Measurements from ENCODE around the gene SYTL3. TPM values are rescaled to one million over a fixed set of nuclear protein-coding genes. Genes with fewer than 3 reads are reported as not detected.
A peak's percentile ranks its signal among the peaks of the same experiment; 100 is the strongest.

SYTL3 gene
- total RNA-seq, 1 experiment from 2014 or later, result 0.09 TPM

DNA sequence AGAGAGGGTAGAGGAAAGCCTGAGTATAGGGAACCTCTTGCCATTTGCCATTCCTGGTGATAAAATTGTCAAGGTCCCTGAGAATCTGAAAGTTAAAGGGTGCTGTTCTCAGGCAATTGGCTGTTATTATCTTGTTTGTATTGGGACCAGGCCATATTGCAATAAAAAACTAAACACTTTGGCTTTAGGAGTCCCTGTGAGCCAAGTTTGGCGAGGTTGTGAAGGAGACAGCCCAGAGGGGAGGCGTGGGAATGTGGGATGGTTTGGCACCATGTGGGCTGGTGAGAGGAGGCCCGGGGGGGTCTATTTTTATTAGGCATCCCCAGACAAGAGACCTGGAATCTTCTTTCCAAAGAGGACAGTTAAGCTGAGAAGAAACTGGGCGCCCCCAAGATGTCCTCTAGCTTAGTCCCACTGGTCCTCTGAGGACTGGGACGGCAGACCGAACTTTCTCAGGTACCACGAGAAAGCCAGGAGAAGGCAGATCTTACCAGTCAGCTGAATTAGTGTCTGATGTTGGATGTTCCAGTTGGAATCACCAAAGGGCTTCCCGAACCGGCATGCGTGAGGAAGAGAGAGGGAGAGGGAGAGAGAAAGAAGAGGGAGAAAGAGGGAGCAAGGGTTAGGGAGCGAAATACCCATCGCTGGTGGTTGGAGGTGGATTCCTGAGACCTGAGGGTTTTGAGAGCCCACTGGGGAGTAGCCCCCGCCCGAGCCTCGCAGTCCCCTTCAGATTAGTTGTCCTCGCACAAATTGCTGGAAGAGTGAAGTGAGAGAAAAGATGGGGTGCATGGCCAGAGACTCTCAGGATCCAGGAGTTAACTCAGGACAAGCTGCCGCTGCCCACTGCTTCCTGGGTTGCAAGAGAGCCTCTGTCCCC is 29.7 kb upstream of the SYTL3 start:
- H2BK20ac ChIP-seq (ENCODE audit: low read depth, low read length, poor library complexity, severe bottlenecking), result no peak overlapping the region
- H3K36me3 Mint-ChIP-seq (ENCODE audit: insufficient read depth in 1 of 3, low read depth in 3 of 3), result peaks cover 18 to 71% (median 52%) of the 10 kb centered on the region in 3 experiments
- no peaks in the 10 kb centered on the region for H4K20me1 ChIP-seq (ENCODE audit: control insufficient read depth, insufficient read depth, insufficient read length)
- no peaks in the 10 kb centered on the region for H3K79me2 ChIP-seq (ENCODE audit: insufficient read depth, low read length)
- no peak overlapping the region for H2AK5ac ChIP-seq (ENCODE audit: insufficient read length, low read length)
- H3K23me2 ChIP-seq (ENCODE audit: insufficient read length, low read depth, low read length, poor library complexity, severe bottlenecking), result no peaks in the 10 kb centered on the region
- no peaks in the 10 kb centered on the region; a peak in 2 of 4 replicates for H3K4me1 Mint-ChIP-seq
- no peak overlapping the region for H2BK120ac ChIP-seq (ENCODE audit: low read depth, low read length, poor library complexity, severe bottlenecking)
- no peaks in the 10 kb centered on the region for H3K27me3 ChIP-seq (ENCODE audit: insufficient read depth, low read length)
- H3K9ac ChIP-seq (ENCODE audit: extremely low read depth, insufficient read length, low read length), result no peak overlapping the region
- H3K27ac ChIP-seq (ENCODE audit: insufficient read length, low read depth, low read length), result no peak overlapping the region
- 0 out of 5 replicates have a peak, but pooled peaks cover 0 to 1% of the 10 kb centered on the region in 2 experiments for H3K9me3 Mint-ChIP-seq
- no peak overlapping the region for H3K56ac ChIP-seq (ENCODE audit: insufficient read length, low read depth, low read length)
- H3K23ac ChIP-seq (ENCODE audit: insufficient read length, low read depth, low read length), result no peak overlapping the region
- H2AFZ ChIP-seq (ENCODE audit: low read length), result no peak overlapping the region
- no peak overlapping the region for H4K91ac ChIP-seq (ENCODE audit: insufficient read length, low read depth, low read length)
- no peak overlapping the region for H4K8ac ChIP-seq (replicated peaks; ENCODE audit: insufficient read length, low read depth, low read length)
- H3K4ac ChIP-seq (ENCODE audit: low read depth, low read length), result no peak overlapping the region
- DNase-seq, result no peak
- no peaks in the 10 kb centered on the region for H3K27me3 Mint-ChIP-seq (ENCODE audit: low read depth)
- H2BK5ac ChIP-seq (ENCODE audit: insufficient read length, low read length), result no peak overlapping the region
- peak overlapping the region; percentile 19 to 40 (median 23); a peak in 2 of 7 replicates for H3K27ac Mint-ChIP-seq
- TF ChIP-seq, protein P1, sequence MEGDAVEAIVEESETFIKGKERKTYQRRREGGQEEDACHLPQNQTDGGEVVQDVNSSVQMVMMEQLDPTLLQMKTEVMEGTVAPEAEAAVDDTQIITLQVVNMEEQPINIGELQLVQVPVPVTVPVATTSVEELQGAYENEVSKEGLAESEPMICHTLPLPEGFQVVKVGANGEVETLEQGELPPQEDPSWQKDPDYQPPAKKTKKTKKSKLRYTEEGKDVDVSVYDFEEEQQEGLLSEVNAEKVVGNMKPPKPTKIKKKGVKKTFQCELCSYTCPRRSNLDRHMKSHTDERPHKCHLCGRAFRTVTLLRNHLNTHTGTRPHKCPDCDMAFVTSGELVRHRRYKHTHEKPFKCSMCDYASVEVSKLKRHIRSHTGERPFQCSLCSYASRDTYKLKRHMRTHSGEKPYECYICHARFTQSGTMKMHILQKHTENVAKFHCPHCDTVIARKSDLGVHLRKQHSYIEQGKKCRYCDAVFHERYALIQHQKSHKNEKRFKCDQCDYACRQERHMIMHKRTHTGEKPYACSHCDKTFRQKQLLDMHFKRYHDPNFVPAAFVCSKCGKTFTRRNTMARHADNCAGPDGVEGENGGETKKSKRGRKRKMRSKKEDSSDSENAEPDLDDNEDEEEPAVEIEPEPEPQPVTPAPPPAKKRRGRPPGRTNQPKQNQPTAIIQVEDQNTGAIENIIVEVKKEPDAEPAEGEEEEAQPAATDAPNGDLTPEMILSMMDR (conservative IDR thresholded peaks at IDR 0.05), result no peak
- H3K4me3 Mint-ChIP-seq, result no peak overlapping the region
- H3K14ac ChIP-seq (ENCODE audit: insufficient read depth, low read length), result no peak overlapping the region
- no peak overlapping the region for H4K5ac ChIP-seq (ENCODE audit: insufficient read length, low read depth, low read length)
- H3K79me1 ChIP-seq (ENCODE audit: insufficient read depth, low read depth, low read length, poor library complexity, severe bottlenecking), result no peaks in the 10 kb centered on the region
- whole genome bisulfite sequencing (ENCODE audit: extremely low coverage, insufficient read length, low lambda C conversion rate), result no CpG with 5 or more reads among the region's 17 CpGs
- no peaks in the 10 kb centered on the region for H3K9me3 ChIP-seq (ENCODE audit: control insufficient read depth, low read depth, low read length)
- H3T11ph ChIP-seq (ENCODE audit: low read length), result no peak overlapping the region
- no peak overlapping the region for H3K4me2 ChIP-seq (ENCODE audit: insufficient read depth, insufficient read length, low read length)
- no peak overlapping the region for H2BK15ac ChIP-seq (ENCODE audit: low read depth, low read length)
- H3K18ac ChIP-seq (ENCODE audit: insufficient read length, low read depth, low read length), result no peak overlapping the region
- H2BK12ac ChIP-seq (ENCODE audit: insufficient read length, low read depth, low read length), result no peak overlapping the region
- H3K4me1 ChIP-seq (ENCODE audit: insufficient read depth, low read length), result no peaks in the 10 kb centered on the region

Measured in H9 (cell line).